RKO (cell line): Measurements from ENCODE around the gene ATP5MC2.
A peak's percentile ranks its signal among the peaks of the same experiment; 100 is the strongest.
"Not testable (repeated sequence)": the region's sequence is repeated elsewhere in the genome, so short reads cannot be mapped to it uniquely, and the experiment has no call there.

Experiments
- DNase-seq: peaks from one replicate; pipeline ENCODE4 v3.0.0-alpha.2; 2016; ENCODE audit warnings: low spot score

The ATP5MC2 gene

DNA sequence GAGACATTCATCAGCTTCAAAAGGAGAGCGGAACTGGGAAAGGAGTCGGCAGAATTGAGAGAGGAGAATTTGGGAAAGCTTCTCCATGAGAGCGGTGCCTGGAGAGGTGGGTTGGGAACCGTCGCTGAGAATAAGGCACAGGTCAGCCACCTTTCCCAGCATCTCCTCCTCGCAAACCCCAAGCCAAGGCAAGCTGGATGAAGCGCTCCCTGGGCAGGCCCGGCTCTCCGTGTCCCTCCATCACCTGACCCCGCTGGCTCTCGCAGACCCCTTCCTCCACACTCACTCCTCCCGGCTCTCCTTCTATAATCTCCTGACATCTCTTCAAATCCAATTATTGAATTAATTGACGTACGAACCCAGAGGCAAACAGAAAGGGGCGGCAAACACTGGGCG, 18.9 kb upstream of the ATP5MC2 start:
- DNase-seq = no peak

DNA sequence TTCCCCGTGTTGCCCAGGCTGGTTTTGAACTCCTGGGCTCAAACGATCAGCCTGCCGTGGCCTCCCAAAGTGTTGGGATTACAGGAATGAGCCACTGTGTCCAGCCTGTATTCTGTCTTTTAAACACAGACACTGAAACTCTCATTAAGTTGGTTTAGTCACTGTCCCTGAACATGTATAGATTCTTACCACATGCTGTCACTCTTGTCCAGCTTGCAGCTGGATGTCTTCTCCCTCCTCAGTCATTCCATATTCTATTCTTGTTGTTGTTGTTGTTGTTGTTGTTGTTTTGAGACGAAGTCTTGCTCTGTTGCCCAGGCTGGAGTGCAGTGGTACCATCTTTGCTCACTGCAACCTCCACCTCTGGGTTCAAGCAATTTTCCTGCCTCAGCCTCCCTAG, 12.3 kb upstream of the ATP5MC2 start:
- no peak for DNase-seq

DNA sequence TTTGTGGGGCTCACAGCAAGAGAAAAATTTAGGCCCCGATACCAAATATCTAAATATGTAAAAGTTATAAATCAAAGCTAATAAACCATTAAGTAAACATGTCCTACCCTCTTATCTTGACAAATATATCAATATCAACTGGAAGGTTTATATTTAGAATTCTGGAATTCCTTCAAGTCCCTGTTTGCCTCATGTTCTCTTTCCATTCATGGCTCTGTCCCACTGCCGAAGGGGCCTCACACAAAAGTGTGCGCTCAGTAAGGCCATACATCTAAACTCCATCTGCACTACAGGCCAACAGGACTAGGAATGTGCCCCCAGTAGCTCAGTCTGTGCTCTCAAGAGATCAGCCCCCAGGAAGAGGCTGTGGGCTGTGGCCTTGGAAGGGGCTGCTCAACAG, 10.6 kb upstream of the ATP5MC2 start:
- no peak for DNase-seq

DNA sequence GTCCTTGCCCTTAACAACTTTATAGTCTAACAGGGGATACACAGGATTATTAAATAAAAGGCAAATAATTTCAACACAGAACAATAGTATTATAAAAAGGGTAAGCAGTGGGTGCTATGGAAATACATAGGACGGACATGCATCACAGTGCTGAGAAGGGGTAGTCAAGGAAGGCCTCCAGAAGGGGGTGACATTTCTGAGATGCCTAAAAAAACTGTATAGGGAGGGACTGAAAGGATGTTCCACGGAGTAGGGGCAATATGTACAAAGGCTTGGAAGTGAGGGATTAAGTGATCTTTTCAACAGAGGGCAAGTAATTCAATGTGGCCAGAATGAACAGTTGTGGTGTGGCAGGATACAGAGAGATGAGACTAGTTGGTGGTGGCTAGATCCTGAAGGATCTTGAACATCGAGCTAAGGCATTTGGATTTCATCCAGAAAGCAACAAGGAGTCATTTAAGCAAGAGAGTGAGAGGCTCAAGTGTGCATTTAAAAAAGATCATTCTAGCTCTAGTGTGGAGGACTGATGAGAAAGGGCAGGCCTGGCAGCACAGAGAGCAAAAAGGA, 8.9 kb upstream of the ATP5MC2 start:
- no peak for DNase-seq

DNA sequence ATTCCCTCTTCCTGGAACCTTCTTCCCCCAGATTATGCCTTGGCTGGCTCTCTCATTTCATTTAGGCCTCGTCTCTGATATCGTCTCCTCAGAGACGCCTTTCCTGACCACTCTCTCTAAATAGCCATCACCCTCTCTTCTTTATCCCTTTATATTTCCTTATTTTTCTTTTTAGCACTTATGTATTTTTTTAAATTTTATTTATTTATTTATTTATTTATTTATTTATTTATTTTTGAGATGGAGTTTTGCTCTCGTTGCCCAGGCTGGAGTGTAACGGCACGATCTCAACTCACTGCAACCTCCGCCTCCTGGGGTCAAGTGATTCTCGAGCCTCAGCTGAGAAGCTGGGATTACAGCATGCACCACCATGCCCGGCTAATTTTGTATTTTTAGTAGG, 8.1 kb upstream of the ATP5MC2 start:
- DNase-seq = no peak

DNA sequence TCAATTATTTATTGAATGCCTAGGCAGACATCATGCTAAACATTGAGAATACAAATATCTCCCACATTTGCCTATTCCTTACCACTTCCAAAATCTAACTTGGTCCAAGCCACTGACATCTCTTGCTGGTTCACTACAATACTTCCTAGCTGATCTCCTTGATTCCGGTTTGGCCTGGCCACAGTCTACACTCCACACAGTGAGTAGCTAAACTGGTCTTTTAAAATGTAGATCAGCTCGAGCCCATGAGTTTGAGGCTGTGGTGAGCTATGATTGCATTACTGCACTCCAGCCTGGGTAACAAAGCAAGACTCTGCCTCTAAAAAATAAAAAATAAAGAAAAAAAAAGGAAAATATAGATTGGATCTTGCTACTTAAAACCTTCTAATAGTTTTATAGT, 7.6 kb upstream of the ATP5MC2 start:
- no peak for DNase-seq

DNA sequence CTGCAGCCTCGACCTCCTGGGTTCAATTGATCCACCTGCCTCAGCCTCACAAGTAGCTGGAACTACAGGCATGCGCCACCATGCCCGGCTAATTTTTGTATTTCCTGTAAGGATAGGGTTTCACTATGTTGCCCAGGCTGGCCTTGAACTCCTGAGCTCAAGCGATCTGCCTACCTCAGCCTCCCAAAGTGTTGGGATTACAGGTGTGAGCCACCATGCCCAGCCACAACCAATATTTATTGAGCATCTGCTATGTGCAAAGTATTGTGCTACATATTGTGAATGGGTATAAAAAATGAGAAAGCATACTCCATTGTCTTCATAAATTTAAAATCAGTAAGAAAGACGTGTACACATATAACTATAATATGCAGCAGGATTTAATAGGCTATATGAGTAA, 4.2 kb upstream of the ATP5MC2 start:
- DNase-seq = not testable (repeated sequence)

DNA sequence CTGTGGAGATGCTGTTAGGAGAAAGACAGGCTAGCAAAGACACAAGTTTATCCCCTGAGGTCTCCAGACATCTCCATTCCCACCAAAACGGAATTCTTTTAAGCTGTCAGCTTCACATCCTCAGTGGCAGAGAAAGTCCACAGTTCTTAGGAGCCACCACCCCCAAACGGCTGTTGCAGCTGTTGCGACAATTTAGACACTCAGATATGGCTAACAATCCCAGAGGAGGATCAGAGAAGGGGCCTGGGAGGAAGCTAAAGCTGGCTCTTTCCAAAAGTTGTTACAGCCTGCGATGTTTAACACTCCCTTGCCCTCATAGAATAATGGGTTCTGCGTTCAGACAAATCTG, 1.9 kb upstream of the ATP5MC2 start:
- DNase-seq = no peak

DNA sequence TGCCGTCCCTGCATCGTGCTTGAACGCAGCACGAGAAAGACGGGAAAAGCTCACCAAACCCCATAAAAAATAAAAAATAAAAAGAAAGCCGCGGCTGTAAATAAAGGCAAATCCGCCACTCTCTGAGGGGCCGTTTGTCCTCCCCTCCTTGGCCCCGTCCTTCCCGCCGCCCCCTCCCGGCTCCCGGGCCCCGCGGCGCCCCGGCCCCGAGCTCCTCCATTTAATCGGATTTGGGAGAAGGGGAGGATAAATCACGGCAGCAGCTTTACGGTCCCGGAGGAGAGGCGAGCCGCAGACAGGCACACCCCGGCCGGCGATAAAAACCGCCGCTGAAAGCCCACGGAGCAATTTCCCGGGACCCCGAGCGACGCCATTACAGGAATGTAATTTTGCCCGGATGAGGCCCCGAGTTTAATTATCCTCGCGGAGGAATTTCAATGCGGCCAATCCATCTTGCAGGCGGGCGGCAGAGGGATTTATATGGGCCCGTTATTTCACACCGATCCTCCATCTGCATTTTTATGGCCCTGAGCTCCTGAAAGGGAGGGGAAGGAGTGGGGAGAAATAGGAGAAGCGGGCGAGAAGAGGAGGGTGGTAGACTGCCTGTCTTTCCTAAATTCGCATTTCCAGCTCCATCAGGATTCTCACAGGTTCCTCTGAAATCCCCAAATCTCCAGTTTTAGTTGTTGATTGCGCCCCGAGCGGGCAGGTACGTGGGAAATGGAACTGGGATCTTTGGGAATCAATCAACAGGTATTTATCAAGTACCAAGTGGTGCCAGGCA, 1.3 kb upstream of the ATP5MC2 start:
- DNase-seq = no peak

DNA sequence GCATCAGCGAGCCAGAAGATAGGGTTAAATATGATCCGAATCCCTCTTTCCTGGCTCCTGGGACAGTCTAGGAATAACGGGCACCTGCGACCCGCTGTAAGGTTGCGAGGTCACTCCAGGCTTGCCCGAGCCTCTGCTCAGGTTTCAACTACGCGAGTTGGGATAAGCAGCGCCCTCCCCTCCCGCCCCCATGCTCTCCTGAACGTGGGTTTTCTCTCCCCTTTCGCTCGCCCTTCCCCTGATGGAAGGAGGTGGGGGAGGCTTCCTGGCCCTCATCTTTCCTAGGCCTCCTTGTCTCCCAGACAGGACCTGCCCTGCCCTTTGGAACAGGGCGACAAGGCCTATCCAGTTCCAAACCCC, 753 bp upstream of the ATP5MC2 start:
- DNase-seq = no peak

DNA sequence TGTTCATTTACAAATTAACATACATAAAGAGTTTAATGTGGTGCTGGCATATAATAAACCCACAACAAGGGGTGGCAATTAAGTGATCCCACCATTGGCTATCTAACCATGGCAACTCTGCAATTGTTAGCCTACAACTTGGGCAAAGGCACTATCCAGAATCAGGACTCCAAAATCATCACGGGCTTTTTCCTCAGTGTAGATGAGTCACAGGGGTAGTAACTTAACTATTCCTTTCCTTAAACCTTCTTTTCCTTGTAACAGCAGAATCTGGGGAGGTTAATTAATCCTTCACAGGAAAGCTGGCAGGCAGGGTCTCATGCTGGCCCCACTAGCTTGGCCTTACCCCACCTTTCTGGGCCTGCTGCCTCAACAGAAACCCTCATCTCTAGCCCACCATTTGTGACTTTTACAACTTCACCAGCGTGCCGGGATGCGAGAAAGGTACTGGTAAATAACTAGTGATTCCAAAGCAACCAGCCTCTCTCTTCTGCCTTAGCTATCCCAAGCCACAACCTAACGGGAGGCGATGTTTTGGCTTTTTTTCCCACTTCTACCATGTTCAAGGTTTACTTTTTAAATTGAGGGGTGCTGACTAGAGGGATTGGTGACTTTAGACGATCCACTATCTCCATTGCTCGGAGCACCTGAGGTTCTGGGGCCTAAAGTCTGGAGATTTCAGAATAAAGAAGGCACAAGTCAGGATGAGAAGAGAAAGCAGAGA, 744 bp downstream of the ATP5MC2 start:
- peak; percentile 60 for DNase-seq

DNA sequence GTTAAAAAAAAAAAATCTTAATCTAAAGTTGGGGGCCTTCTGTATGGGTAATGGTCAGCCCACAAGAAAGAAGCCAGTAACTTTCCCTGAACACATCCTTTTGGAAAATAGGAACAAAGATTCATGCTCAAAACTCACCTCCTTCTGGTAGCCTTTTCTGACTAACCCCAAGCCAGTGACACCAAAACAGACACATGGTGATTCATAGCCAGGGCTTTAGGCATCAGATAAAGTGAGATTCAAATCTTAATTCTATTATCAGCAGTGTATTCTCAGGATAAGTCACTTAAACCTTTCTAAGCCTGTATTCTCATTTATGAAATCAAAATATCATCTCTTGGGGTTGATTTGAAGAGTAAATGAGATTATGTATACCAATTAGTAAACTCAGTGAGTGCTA, 4.9 kb downstream of the ATP5MC2 start:
- no peak for DNase-seq

DNA sequence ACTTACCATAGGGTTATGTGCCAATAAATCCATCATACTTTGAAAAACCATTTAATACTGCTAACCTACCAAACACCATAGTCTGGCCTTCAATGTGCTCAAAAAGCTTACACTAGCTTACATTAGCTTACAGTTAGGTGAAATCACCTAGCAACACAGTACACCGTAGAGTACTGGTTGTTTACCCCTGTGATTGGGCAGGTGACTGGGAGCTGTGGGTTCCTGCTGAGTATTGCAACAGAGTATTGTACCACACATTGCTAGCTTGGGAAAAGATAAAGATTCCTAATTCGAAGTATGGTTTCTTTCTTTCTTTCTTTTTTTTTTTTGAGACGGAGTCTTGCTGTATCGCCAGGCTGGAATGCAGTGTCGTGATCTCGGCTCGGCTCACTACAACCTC, 5.6 kb downstream of the ATP5MC2 start:
- DNase-seq = no peak

DNA sequence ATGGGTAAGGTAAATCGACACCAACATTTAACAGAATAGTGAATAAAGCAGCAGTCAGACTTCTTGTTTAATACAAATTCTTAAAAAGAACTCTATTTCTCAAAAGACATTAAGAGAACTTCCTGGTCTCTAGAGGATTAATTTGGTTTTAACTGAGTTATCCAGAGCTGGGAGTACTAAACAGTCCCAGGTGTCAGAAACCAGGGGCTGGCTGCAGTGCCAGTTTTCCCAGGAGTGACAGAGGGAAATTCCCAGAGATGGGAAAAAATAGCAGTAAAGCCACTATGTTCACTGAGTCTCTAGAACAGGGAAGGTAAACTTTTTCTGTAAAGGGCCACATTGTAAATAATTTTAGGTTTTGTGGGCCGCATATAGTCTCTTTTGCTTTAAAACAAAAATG, 8.8 kb downstream of the ATP5MC2 start:
- no peak for DNase-seq

DNA sequence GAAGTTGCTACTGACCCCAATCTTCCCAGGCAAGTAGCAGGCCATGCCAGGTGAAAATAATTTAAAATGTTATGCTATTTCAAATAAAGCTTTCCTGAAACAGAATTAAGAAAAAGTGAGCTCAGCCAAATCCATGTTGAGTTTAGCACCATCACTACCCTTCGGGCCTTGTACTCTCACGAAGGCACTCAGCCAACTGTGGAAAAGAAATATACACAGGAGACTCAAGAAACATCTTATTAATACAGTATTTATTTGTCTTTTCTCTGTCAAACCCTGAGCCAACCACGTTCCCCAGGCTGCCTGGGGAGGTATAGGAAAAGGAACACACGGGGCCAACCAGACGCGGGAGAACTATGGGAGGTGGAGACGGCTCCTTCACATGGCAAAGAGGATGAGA, 10.9 kb downstream of the ATP5MC2 start:
- no peak for DNase-seq

DNA sequence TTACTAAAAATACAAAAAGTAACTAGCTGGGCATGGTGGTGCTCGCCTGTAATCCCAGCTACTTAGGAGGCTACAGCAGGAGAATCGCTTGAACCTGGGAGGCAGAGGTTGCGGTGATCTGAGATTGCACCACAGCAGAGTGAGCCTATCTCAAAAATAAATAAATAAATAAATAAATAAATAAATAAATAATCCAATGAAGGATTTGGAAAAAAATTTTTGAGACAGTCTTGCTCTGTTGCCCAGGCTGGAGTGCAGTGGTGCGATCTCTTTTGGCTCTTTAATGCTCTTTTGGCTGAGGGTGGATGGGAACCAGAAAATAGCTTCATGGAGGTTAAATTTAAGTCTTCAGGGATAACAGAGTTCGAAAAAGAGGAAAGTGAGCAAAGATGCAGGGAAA, 11.7 kb downstream of the ATP5MC2 start:
- DNase-seq = no peak

DNA sequence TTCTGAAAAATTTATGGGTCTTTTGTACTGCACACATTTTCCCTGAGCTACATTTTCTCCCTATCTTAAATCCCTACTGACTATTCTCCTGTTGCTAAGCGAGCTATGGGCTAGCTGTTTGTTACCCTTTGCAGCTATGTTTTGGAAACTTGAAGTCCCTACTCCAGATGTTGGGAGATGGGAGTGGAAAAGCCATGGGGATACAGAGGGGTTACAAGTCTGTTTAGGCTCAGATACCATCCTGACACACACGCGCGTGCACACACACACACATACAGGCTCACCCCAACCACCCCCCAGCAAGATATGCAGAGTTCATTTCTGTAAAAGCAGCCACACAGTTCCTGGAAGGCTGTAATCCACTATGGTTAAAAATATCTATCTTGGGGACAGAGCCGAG, 15.8 kb downstream of the ATP5MC2 start:
- DNase-seq = no peak

DNA sequence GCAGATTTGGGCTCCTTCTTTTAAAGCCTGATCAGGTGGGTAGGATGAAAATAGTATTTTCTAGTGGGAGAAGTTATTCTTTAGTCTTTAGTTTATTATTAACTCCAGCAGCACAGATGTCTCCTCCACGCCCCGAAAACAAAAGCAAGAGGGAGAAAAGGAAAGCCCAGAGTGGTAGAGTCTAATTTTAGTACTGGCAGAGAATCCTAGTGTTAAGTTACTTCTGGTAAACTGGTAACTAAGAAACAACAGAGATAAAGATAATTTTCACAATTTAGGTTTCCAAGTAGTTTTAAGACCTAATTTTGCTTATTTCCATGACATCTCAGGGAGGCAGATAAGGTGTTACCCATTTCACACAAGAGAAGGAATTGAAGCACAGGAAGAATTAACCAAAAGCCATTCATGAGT, 16.3 kb downstream of the ATP5MC2 start:
- DNase-seq = no peak

DNA sequence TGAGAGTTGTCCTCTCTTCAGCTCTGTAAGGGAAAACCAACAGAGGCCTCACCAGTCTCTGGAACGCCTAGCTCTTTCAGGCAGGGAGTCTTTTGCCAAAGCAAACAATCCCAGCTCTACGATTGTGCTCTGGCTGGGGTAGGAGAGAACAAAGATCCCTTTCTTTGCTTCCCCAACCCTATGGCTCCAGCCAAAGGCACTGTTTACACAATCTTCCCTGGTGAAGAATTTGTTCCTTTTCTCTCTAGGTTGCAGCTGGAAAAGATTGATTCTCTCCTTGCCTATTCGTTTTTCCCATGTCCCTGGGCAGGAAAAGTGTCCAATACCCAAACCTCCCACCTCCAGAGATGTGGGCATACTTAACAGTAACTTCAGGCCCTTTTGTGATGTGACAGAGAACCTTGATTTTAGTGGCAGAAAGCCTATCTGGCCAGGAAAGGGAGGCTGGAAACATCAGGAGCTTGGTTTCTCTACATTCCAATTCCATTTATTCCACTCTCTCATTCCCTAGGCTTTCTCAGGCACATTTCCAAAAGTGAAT, 16.8 kb downstream of the ATP5MC2 start:
- no peak for DNase-seq

DNA sequence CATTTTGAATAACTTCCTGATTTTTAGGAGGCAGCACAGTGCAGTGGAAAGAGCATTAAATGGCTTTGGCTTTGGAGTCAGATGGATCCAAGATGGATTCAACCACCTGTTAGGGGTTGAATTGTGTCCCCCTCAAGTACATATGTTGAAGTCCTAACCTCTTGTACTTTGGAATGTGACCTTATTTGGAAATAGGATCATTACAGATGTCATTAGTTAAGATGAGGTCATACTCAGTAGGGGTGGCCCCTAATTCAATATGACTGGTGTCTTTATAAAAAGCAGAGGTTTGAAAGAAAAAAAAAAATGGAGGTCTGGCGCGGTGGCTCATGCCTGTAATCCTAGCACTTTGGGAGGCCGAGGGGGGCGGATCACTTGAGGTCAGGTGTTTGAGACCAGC, 18.8 kb downstream of the ATP5MC2 start:
- no peak for DNase-seq

DNA sequence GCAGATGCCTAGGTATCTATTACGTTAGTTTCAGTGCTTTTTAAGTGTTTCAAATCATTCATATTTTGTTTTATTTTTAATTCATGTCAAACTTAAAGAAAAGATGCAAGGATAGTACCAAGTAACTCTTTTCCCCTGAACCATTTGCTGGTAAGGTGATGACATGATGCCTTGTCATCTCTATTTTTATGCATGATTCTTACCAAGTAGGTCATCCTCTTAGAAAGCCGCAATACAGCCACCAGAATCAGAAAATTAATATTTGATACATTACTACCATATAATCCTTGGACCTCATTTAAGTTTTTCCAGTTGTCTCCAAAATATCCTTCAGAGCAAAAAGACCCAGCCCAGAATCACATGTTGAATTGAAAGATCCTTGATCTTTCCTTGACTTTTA, 22.3 kb downstream of the ATP5MC2 start:
- no peak for DNase-seq

DNA sequence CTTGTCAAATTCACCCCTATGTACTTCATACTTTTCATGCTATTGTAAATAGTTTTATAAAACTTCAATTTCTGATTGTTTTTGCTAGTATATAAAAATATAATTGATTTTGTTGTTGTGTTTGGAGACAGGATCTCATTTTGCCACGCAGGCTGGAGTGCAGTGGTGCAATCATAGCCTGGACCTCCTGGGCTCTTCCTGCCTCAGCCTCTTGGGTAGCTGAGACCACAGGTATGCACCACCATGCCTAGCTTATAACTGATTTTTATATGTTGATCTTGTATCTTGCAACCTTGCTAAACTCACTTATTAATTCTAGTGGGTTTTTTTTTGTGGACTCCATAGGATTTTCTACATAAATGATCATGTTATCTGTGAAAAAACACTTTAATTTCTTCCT, 23.5 kb downstream of the ATP5MC2 start:
- DNase-seq = no peak

DNA sequence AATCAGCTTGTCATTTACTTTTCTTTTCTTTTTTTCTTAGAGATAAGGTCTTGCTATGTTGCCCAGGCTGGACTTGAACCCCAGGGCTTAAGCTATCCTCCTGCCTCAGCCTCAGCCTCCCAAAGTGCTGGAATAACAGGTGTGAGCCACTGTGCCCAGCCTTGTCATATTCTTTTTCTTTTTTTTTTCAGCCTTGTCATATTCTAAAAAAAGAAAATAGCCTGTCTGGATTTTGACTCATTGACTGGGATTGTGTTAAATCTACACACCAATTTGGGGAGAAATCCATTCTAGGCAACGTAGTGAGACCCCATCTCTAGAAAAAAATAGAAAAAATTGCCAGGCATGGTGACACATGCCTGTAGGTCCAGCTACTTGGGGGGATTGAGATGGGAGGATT, 24.1 kb downstream of the ATP5MC2 start:
- DNase-seq = no peak
